Endothelial cell of umbilical vein (primary cell): ENCODE measurements around the gene IL22RA2. TPM values are rescaled to one million over a fixed set of nuclear protein-coding genes. Genes with fewer than 3 reads are reported as not detected.

ENCODE experiments used
- BruUV-seq: library from RNA; stranded (reverse); fragments of 400-500 nt; replicated peaks from 2 replicates; lab custom pipeline; 2021; lab: Mats Ljungman, UMichigan
- CTCF ChIA-PET: fragments of 300-600, 350-600 bp; sonication (Branson Sonifier 250); formaldehyde crosslinking; loops from one replicate; lab custom pipeline; 2021; ENCODE audit warnings: antibody characterized with exemption, inconsistent platforms; lab: Charles Lee
- POLR2A ChIA-PET: fragments of 300-600, 350-600 bp; sonication (Branson Sonifier 250); formaldehyde crosslinking; loops from one replicate; lab custom pipeline; 2021; ENCODE audit warnings: antibody characterized with exemption, inconsistent platforms; lab: Charles Lee
- DNase-seq: peaks from one replicate; pipeline ENCODE4 v3.0.0-alpha.2; 2011; ENCODE audit warnings: low read depth, low spot score
- FAIRE-seq: peaks from 2 replicates; lab custom pipeline; 2011; peaks lifted over from hg19 to GRCh38; lab: Jason Lieb, UNC
- H2AFZ ChIP-seq: 2 replicates; pipeline ENCODE4 v1.6.0; 2012; ENCODE audit warnings: low read depth, low read length, control low read depth, inconsistent platforms
- H3K27ac ChIP-seq: 2 replicates; pipeline ENCODE4 v1.5.1; 2011; ENCODE audit warnings: low read depth, mild to moderate bottlenecking, control low read depth, low read length, moderate library complexity; ENCODE audit not compliant: insufficient read depth
- H3K27me3 ChIP-seq, 2 experiments: 2 replicates each; pipeline versions ENCODE4 v1.6.0 to v1.6.1; 2011; ENCODE audit warnings: low read length in 2 of 2, mixed read lengths in 1 of 2; ENCODE audit not compliant: control insufficient read depth in 2 of 2, insufficient read depth in 2 of 2
- H3K36me3 ChIP-seq, 2 experiments: 2 replicates in 1 of 2; 3 replicates in 1 of 2; pipeline ENCODE4 v1.5.1; 2011; ENCODE audit warnings: low read length in 2 of 2, mild to moderate bottlenecking in 1 of 2, moderate library complexity in 1 of 2; ENCODE audit not compliant: control insufficient read depth in 2 of 2, insufficient read depth in 2 of 2; ENCODE audit errors: extremely low read depth in 1 of 2
- H3K4me1 ChIP-seq: 3 replicates; pipeline ENCODE4 v1.5.1; 2011; ENCODE audit warnings: mild to moderate bottlenecking, low read length; ENCODE audit not compliant: control insufficient read depth, insufficient read depth; ENCODE audit errors: extremely low read depth
- H3K4me2 ChIP-seq: 2 replicates; pipeline ENCODE4 v1.6.1; 2011; ENCODE audit warnings: low read length, control low read depth, mixed read lengths; ENCODE audit not compliant: insufficient read depth
- H3K4me3 ChIP-seq, 3 experiments: fragments of 200-600 bp in 1 of 3; sonication (generic), shearing (Covaris generic) in 1 of 3; replicated peaks in 1 of 3; 2 replicates each; pipeline ENCODE4 v1.5.1; 2011 to 2016; ENCODE audit warnings: control low read depth in 3 of 3, low read length in 3 of 3, mild to moderate bottlenecking in 2 of 3, inconsistent platforms in 1 of 3, low read depth in 1 of 3, moderate library complexity in 1 of 3; ENCODE audit not compliant: insufficient read depth in 1 of 3
- H3K79me2 ChIP-seq: 2 replicates; pipeline ENCODE4 v1.6.0; 2012; ENCODE audit warnings: low read length, inconsistent platforms; ENCODE audit not compliant: control insufficient read depth, insufficient read depth
- H3K9ac ChIP-seq: replicated peaks from 2 replicates; pipeline ENCODE3; 2011; ENCODE audit warnings: low read length, control low read depth; ENCODE audit not compliant: insufficient read depth; ENCODE audit errors: extremely low read depth
- H3K9me1 ChIP-seq: replicated peaks from 3 replicates; pipeline ENCODE4 v1.6.0; 2011; ENCODE audit warnings: mild to moderate bottlenecking, low read length; ENCODE audit not compliant: control insufficient read depth, insufficient read depth; ENCODE audit errors: extremely low read depth
- H3K9me3 ChIP-seq: replicated peaks from 2 replicates; pipeline ENCODE4 v1.5.1; 2012; ENCODE audit warnings: low read length, inconsistent platforms; ENCODE audit not compliant: control insufficient read depth, insufficient read depth
- H4K20me1 ChIP-seq: replicated peaks from 2 replicates; pipeline ENCODE3; 2011; ENCODE audit warnings: mild to moderate bottlenecking, low read length; ENCODE audit not compliant: control insufficient read depth, insufficient read depth; ENCODE audit errors: extremely low read depth
- EZH2 ChIP-seq: IDR thresholded peaks from 2 replicates; pipeline ENCODE4 v1.6.1; 2012; ENCODE audit warnings: borderline replicate concordance, low read depth, mild to moderate bottlenecking, moderate library complexity, low read length, inconsistent platforms; ENCODE audit not compliant: severe bottlenecking
- FOS ChIP-seq: IDR thresholded peaks from 2 replicates; pipeline ENCODE4 v1.6.1; 2011; ENCODE audit warnings: mild to moderate bottlenecking, low read length, moderate library complexity, borderline replicate concordance; ENCODE audit not compliant: insufficient read depth
- GATA2 ChIP-seq: IDR thresholded peaks from 2 replicates; pipeline ENCODE4 v1.7.0; 2011; ENCODE audit warnings: low read depth, mild to moderate bottlenecking, moderate library complexity, mixed read lengths, low read length; ENCODE audit not compliant: insufficient read length, insufficient read depth
- JUN ChIP-seq: IDR thresholded peaks from 2 replicates; pipeline ENCODE4 v1.6.1; 2011; ENCODE audit warnings: borderline replicate concordance, low read depth; ENCODE audit not compliant: insufficient read length, insufficient read depth
- MAX ChIP-seq: IDR thresholded peaks from 2 replicates; pipeline ENCODE4 v1.6.1; 2011; ENCODE audit not compliant: insufficient read depth, insufficient read length
- MYC ChIP-seq: IDR thresholded peaks from one replicate; pipeline ENCODE4 v1.6.1; 2011; ENCODE audit warnings: mild to moderate bottlenecking, low read depth, low read length
- POLR2A ChIP-seq: IDR thresholded peaks from 2 replicates; pipeline ENCODE4 v1.6.1; 2012; ENCODE audit warnings: low read depth, mild to moderate bottlenecking, control low read depth, low read length
- POLR2AphosphoS5 ChIP-seq: IDR thresholded peaks from 2 replicates; pipeline ENCODE4 v1.6.1; 2012; ENCODE audit warnings: low read depth, mild to moderate bottlenecking, control low read depth, low read length, moderate library complexity; ENCODE audit not compliant: insufficient read depth
- dilution Hi-C: fragments of 300-500 bp; cut with MboI; formaldehyde crosslinking; loops from one replicate; pipeline ENCODE4 v1.15.0; 2019; ENCODE audit warnings: low sequenced_read_pairs; ENCODE audit not compliant: extremely low pct_ligation_motif_present
- intact Hi-C: fragments of 100-400 bp; cut with micrococcal nuclease; formaldehyde crosslinking; loops from one replicate; pipeline ENCODE4 v1.10.0; 2022
- polyA plus RNA-seq, 4 experiments: library from polyadenylated mRNA; depleted of rRNA in 3 of 4; stranded (reverse) in 3 of 4; unstranded in 1 of 4; fragments of >200 nt; gene quantifications; 2 replicates each; pipeline versions ENCODE4 v1.2.1 to v1.2.3, GENCODE V29; 2011 to 2012; ENCODE audit warnings: missing spikeins in 1 of 4
- total RNA-seq: library from RNA; stranded (reverse); gene quantifications from 2 replicates; pipeline ENCODE4 v1.2.3, GENCODE V29; 2021
- TF ChIP-seq, protein P1 (sequence below), 2 donors: IDR thresholded peaks; 1 replicate in 1 of 2; 2 replicates in 1 of 2; pipeline ENCODE4 v1.5.1; 2011; ENCODE audit warnings: low read length in 2 of 2, mild to moderate bottlenecking in 2 of 2, moderate library complexity in 2 of 2, control low read depth in 1 of 2, inconsistent platforms in 1 of 2, low read depth in 1 of 2; ENCODE audit not compliant: insufficient read depth in 1 of 2; ENCODE audit errors: extremely low read depth in 1 of 2

IL22RA2 gene
- total and polyA plus RNA-seq, 2 donors (not counting 3 experiments of a cell fraction or from before 2014, with no cell fraction given), result not detected

- Histone ChIP-seq H3K9me3 (no peaks in the 10 kb centered on the region), H3K4me1 (no peaks in the 10 kb centered on the region), H3K9ac (no peak overlapping the region), H3K27ac (no peak overlapping the region), H4K20me1 (no peaks in the 10 kb centered on the region), H3K36me3 (peaks cover 9 to 20% of the 10 kb centered on the region in 2 experiments), H3K4me3 (no peak overlapping the region), H2AFZ (no peak overlapping the region), H3K4me2 (no peak overlapping the region), H3K79me2 (no peaks in the 10 kb centered on the region), H3K9me1 (no peaks in the 10 kb centered on the region), H3K27me3 (no peaks in the 10 kb centered on the region)
- DNase-seq (no peak), FAIRE-seq (no peak)
- intact Hi-C loops, result no loop called here
- no TSS peak for BruUV-seq
- dilution Hi-C loops, result no loop called here
- POLR2A ChIA-PET, result no interaction called here
- CTCF ChIA-PET, result interaction anchor here (1.1 kb wide), 1 partner anchor 23 kb away, joined by 3 read pairs; no protein-coding TSS in a partner anchor
- TF ChIP-seq EZH2 (no peak), MAX (no peak), MYC (no peak), POLR2A (no peak), JUN (no peak), GATA2 (no peak), POLR2AphosphoS5 (no peak), FOS (no peak)
- TF ChIP-seq, protein P1, sequence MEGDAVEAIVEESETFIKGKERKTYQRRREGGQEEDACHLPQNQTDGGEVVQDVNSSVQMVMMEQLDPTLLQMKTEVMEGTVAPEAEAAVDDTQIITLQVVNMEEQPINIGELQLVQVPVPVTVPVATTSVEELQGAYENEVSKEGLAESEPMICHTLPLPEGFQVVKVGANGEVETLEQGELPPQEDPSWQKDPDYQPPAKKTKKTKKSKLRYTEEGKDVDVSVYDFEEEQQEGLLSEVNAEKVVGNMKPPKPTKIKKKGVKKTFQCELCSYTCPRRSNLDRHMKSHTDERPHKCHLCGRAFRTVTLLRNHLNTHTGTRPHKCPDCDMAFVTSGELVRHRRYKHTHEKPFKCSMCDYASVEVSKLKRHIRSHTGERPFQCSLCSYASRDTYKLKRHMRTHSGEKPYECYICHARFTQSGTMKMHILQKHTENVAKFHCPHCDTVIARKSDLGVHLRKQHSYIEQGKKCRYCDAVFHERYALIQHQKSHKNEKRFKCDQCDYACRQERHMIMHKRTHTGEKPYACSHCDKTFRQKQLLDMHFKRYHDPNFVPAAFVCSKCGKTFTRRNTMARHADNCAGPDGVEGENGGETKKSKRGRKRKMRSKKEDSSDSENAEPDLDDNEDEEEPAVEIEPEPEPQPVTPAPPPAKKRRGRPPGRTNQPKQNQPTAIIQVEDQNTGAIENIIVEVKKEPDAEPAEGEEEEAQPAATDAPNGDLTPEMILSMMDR (IDR thresholded peaks at IDR 0.05; ENCODE audit: extremely low read depth in 1 of 2, insufficient read depth in 1 of 2, low read depth in 1 of 2, low read length in 2 of 2), result no peak
These were observed 27.6 kb upstream of the IL22RA2 start for GRCh38 chr6:137201006-137201405.
